Measurements from ENCODE around the gene MYBPHL.
"Not testable (repeated sequence)": the region's sequence is repeated elsewhere in the genome, so short reads cannot be mapped to it uniquely, and the experiment has no call there.

The MYBPHL gene

DNA sequence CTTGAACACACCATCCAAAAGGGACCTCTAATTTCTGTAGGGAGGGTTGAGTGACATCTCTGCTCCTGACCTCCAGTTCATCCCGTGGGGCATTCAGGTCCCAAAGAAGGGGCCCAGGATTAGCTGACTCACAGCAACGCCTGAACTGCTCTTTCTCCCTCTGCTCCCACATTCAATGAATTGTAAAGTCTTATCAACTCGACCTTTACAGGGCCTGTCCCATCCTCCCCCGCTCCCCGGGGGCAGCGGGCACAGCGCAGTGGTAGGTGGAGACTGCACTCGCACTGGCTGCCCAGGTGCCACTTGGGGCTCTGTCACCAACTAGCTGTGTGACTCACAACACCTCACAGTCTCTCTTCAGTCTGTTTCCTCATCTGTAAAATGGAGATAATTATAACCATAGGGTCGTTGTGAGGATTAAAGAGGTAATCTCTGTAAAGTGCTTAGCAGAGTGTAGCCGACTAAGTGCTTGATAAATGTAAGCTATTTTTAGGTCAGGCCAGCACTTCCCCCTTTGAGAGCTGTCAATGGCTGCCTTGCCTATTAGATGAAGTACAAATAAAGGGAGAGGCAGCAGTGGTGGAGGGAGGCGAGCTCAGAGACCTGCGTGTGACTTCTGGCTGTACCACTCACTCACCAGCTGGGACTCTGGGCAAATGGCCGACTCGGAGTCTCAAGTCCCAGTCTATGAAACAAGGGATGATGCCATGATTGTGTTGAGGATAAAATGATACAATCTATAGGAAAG lies 637 bp upstream of the MYBPHL start:
- in situ Hi-C loops (cut with MboI; ENCODE audit: low sequenced_read_pairs), result no loop called here

DNA sequence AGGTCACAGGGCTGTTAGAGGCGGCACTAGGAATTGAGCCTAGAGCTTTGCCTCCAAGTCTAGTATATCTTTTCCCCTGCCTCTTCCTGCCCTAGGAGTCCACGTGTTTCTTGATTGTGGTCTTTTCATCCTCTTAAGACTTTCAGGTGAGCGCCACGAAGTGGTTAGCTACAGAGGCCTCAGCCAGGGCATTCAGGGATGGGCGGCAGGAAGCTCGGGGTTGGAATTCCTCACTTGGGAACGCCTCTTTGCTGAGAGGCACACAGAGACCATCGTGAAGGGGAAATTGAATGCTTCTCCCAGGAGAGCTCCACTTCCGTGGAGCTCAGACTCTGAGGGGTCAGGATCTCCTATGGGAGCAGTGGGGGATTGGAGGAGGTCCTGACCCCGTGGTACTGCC lies 820 bp downstream of the MYBPHL start:
- in situ Hi-C loops (cut with MboI; ENCODE audit: low sequenced_read_pairs), result not testable (repeated sequence)

DNA sequence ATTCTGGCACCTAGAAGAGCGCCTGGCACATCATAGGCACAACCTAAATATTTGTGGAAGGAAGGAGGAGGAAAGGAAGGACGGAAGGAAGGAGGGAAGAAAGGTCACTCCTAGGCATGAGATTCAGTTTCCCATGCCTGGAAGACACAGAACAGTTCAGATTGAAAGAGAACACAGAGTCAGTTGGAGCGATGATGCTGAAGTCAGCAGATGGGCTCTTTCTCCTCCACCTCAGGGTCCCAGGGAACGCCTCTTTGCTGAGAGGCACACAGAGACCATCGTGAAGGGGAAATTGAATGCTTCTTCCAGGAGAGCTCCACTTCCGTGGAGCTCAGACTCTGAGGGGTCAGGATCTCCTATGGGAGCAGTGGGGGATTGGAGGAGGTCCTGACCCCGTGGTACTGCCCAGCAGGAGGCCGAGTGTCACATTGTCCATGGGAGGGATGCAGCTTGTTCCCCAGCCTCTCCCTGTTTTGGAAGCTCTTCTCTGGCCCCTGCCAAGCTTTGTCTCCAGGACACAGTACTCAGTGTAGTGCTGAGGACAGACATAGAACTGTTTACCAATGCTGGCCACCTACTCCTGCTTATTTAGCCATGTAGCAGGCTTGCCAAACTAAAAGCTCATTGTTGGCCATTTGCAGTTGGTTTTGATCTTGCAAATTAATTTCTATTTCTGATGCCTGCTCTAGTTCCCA lies 2.4 kb downstream of the MYBPHL start:
- in situ Hi-C loops (cut with MboI; ENCODE audit: low sequenced_read_pairs), result no loop called here

DNA sequence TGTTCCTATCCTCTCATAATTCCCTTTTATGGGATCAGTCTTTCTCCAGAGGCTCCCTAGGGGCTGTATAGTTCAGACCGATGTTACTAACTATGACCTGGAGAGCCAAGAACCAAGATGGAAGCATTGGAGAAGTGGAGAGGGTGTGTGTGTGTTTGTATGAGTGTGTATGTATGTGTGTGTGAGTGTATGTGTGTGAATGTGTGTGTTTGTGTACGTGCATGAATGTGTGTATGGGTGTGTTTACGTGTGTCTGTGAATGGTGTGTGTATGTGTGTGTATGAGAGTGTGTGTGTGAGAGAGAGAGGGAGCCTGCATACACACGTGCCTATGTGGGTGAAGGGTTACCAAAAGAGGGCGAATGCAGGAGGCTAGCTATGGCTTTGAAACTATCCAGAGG lies 4.9 kb downstream of the MYBPHL start:
- in situ Hi-C loops (cut with MboI; ENCODE audit: low sequenced_read_pairs), result no loop called here

DNA sequence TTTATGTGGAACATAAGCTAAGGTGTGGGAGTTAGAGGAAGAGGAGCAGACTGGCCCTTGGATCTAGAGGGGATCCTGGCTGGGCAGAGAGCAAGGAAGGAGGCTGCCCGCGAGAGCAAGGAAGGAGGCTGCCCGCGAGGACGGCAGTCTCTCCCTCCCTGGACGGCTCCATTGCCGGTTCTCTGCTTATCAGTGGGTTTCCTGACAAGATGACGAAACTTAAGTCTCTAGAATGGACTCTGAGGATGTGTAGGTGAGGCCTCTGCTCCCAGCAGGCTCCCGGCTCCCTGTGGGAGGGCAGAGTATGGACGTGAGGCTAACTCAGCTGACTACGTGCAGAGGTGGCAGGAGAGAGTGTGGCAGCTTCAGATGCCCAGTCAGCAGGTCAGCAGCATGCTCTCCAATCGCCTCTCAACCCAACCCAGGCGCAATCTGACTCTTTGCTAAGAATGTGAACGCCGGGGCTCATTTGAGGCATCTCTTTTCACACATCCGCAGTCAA lies 6.1 kb downstream of the MYBPHL start:
- in situ Hi-C loops (cut with MboI; ENCODE audit: low sequenced_read_pairs), result no loop called here

DNA sequence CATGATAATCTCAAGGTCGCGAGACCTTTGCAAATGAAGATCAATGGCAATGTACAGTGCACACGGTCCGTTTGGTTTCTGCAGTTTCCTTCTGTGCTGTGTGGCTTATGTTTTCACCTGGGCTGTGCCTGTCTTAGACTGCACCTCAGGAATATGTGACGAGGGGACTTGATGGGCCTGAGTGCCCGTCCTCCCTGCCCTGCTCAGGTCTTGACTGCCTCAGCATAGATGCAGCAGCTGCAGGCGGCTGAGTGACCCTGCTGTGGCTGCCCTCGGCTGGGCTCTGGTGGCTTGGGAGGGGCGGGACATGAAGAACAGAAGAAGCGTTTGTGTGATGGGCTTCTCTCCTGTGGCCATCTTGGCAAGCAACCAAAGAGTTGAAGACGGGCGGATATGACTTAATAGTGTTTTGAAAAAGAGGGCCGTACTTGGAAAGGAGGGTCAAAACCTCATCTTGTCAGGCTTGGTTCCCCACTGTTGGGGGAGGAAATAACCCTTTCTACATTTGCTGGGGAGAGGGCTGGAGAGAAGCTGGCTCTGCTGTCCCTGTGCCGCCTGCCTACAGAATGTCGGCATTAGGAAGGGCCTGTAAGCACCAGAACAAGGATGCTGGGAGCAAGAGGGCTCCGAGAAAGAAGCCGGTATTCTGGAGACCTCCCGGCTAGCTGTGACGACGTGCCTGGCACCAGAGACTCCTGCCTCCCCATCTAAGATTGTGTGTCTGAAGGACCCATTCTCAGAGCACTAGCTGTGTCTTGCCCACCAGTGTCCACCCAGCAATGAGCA lies 7.1 kb downstream of the MYBPHL start:
- in situ Hi-C loops (cut with MboI; ENCODE audit: low sequenced_read_pairs), result no loop called here

DNA sequence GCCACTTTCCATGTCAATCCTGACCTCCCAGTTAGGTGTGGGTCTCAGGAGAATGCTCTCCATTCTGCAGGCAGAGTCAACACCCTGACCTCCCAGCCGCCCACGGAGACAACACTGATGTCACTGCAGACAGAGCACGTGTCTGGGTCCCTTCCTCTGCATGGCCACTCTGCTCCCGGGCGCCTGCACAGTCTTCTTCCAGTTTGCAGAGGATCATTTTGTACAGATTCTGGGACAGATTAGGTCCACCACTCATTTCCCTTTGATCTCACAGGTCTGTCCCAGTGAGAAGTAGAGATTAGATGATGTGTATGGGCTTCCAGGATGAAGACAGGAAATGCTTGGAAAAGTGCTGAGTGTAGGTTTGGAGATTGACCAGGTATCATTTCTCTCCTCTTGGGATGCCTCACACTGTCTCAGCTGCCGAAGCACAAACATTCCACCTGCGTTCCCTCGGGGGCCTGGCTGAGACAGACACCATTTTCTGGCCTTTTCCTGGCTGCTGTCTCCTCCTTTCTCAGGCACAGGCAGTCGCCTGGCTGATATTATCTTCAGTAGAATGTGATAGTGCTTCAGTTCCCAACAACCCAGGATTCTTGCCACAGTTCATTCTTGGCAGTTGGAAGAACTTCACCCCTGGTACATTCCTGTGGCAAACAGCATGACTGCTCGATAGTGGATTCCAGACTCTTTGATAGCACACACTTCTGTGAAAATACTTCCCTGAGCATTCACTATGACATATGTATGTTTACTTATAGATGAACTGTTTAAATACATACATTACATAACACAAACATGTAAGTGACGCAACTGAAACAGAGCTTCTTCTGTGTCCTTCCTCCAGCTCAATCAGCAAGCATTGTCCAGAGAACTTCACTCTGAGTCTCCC lies 7.9 kb downstream of the MYBPHL start:
- in situ Hi-C loops (cut with MboI; ENCODE audit: low sequenced_read_pairs), result no loop called here

DNA sequence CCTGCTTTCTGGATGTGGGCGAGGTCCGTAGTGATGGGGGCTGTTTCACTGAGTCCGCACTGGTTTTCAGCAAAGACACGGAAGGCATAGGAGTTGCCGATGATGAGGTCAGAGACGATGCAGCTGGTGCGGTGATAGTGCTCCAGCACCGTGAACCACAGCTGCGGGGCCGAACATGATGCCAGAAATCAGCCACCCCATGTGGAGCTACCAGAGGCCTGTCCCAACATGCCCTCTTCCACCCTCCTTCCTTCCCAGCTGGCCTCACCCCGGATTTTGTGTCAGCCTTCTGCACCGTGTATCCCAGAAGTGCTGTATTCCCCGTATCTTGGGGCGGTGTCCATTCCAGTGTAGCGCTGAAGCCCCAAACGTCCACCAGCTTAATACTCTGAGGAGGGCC lies 10.0 kb downstream of the MYBPHL start:
- in situ Hi-C loops (cut with MboI; ENCODE audit: low sequenced_read_pairs), result no loop called here

DNA sequence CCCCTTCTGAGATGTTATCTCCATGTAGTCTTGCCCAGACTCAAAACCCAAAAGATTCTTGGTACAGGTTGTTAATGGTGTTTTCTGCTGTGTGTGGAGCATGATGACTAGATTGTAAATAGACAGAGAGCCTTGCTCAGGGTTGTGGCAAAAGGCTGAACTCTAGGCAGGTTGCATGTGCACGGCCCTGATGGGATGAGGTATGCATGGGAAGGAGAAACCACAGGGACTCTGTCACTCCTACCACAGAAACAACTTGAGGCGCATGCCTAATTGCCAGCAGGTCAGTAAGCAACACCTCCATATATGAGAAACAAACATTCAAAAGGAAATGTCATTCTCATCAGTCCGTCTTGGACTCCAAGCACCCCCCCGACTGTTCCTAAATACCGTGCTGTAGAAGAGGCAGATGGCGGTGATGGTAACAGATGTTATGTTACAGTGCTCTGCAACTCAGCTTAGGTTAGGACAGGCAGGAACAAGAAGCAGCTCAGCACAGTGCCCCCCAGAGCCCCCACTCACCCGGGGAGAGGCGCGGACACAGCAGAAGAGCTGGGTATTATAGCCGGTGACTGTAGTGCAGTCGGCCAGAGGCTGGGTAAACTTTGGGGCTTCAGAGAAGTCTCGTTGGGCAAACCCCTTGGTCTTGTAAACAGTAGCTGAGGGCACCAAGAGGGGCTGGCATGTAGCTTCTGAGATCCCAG lies 10.9 kb downstream of the MYBPHL start:
- in situ Hi-C loops (cut with MboI; ENCODE audit: low sequenced_read_pairs), result no loop called here

DNA sequence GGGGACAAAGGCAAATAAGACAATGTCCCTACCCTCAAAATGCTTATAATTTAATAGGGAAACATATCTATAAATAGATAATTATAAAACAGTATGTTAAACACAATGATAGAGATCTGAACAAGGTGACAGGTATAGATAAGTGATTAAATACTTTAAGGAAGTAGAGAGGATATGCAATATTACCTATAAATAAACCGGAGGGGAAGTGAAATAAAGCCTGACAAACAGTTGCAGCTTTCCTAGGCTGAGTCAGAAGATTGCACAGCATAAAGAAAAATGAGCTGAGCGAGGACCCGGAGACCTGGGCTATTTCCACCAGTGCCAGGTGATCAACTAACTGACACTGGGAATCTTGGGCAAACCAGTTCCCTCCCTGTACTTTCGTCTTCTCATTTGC lies 12.3 kb downstream of the MYBPHL start:
- in situ Hi-C loops (cut with MboI; ENCODE audit: low sequenced_read_pairs), result no loop called here

DNA sequence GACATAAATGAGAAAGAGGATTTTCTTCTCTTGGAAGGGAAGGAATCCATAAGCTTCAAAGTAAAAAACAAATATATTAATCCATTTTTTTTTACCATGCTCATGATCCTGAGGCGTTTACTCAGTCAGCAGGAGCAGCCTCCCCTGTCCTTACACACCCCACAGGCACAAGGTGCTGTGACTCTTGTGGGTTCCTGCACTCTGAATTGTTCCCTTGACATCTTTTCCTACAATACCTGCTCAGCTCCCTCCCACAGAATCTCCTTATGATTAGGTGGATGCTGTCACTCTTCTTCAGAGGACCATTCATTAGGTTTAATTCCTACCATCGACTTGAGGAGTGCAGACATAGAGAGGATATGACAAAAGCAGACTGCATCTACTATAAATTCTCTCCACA lies 13.8 kb downstream of the MYBPHL start:
- in situ Hi-C loops (cut with MboI; ENCODE audit: low sequenced_read_pairs), result no loop called here

DNA sequence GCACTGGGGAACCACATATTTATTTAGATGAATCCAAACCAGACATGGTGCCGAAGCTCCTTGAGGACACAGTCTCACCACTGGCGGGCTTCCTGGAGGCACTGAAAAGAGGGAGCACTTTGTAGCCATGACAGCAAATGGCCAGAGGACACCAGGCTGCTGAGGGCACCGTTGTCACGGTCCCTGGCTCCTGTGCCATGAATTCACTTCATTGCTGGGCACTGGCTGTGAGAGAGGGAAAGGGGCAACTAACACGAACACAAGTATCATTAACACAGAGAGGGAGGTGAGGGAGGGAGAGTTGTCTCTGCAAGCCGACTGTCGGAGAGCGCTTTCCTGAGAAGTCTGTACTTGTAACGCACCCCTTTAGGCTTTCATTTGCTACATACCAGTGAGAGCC lies 14.4 kb downstream of the MYBPHL start:
- in situ Hi-C loops (cut with MboI; ENCODE audit: low sequenced_read_pairs), result no loop called here

DNA sequence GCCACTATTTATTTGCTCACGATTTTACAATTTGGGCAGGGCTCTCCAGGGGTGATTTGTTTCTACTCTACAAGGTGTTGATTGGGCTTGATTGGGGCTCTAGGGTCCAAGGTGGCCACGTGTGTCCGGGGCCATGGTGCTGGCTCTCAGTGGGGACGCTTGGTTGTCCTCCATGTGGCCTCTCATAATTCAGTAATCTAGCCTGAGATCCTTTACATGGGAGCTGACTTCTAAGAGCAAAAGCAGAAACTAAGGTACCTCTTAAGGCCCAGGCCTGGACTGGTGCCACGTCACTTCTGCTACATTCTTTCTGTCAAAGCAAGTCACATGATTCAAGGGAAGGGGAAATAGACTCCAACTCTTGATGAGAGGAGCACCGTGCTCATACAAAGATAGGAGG lies 15.8 kb downstream of the MYBPHL start:
- in situ Hi-C loops (cut with MboI; ENCODE audit: low sequenced_read_pairs), result no loop called here

DNA sequence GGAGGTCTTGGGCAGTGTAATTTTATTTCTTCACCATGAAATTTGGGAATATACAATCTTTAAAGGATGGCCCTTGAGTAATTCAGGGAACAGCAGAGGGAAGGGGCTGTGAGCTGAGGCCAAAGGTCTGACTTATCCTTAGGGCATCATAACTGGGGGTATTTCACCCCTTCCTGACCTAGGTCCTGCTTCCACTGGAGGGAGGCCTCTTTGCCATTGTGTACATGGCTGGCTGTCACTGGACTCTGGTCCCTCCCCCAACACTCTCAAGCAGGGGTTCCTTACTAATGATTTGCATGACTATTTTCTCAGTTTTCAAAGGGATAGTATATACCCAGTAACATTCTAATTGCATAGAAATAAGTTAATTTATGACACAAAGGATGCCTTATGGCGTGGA lies 16.7 kb downstream of the MYBPHL start:
- in situ Hi-C loops (cut with MboI; ENCODE audit: low sequenced_read_pairs), result no loop called here

DNA sequence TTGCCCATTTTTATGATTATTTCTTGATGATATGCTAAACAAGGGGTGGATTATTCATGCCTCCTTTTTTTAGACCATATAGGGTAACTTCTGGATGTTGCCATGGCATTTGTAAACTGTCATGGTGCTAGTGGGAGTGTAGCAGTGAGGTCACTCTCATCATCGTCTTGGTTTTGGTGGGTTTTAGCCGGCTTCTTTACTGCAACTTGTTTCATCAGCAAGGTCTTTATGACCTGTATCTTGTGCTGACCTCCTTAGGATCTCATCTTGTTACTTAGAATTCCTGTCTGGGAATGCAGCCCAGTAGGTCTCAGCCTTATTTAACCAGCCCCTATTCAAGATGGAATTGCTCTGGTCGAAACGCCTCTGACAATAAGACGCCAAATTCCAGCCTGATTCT lies 20.0 kb downstream of the MYBPHL start:
- in situ Hi-C loops (cut with MboI; ENCODE audit: low sequenced_read_pairs), result not testable (repeated sequence)

DNA sequence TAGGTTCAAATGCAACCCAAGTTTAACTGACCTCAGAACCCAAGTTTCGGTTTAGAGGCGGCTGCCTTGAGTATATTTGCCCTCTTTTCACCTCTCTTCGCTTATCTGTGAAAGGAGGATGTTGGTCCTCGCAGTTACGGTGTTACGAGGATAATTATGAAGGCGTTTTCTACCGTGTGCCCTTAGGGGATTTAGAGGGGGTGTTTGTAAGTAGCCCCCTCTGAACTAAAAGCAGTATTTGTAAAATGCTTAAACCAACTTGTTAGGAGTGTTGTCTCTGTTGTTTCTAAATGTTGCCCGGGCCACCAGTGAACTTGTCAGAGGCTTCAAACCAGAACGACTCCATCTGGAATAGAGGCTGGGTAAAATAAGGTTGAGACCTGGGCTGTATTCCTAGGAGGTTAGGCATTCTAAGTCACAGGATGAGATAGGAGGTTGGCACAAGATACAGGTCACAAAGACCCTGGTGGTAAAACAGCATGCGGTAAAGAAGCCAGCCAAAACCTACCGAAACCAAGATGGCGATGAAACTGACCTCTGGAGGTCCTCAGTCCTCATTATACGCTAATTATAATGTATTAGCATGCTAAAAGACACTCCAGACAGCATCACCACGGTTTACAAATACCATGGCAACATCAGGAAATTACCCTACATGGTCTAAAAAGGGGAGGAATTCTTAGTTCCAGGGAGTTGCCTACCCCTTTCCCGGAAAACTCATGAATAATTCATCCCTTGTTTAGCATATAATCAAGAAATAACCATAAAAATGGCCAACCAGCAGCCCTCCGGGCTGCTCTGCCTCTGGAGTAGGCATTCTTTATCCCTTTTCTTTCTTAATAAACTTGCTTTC lies 22.8 kb downstream of the MYBPHL start:
- in situ Hi-C loops (cut with MboI; ENCODE audit: low sequenced_read_pairs), result no loop called here

DNA sequence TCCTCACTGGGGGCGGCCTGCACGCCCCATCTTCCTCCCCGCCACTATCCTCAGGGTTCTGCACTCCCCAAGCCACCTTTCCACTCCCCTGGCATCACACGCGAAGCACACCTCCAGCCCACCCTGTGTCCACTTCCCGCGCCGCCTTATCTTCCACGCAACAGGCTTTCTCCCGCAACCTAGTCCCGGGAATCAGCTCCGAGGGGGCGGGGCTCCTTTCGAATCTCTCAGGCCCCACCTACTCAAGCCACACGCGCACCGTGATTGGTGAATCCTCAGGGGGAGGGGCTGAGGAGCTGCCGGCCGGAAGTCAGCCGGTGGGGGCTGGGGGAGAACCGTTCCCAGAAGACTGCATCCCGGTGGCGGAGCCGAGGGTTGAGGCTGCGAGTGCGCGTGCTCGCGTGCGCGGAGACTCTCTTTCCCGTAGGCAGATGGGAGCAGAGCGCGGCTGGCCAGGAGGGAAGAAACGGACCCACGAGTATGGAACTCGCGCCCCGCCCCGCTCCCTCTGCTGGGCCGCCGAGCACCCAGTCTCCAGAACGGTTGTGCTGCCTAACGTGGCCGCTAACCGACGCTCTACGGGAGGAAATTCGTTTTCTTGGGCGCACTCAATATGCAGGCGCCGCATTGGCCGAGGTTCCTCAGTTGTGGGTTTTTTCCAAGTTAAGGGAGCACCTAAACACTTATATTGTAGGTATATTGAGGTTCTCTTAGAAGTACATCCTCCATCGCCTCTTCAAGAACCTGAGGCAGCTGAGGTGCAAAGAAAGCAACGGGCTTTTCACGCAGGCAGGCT lies 23.7 kb downstream of the MYBPHL start, which contains the start of gene PSRC1:
Gene PSRC1, minus strand, starts transcription at position 194 of the 796 bp plus-strand sequence.
- in situ Hi-C loops (cut with MboI; ENCODE audit: low sequenced_read_pairs), result no loop called here

DNA sequence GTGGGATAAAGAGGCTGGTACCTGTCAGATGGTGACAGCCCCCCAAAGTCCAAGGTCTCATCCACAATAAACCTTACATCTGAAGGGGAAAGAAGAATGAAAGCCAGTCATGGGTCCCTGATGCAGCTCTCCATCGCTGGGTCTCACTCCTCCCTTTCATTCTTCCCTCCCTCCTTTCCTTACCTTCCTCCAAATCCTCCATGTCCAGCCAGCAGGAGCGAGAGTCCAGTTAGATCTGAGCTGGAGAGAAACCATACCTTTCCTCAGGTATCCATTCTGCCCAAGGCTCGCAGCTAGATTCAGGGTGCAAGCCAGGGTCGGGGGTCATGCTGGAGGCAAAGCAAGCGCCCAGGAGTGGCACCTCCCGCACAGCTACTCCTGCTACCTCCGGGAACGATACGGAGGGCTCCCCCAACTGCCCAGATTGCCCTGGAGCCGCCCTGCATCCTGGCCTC lies 24.3 kb downstream of the MYBPHL start:
- in situ Hi-C loops (cut with MboI; ENCODE audit: low sequenced_read_pairs), result no loop called here

Data from hTERT RPE-1 (cell line).